Colonic mucosa (tissue), 4 donors: ENCODE data around the gene LRFN2. TPM values are rescaled to one million over a fixed set of nuclear protein-coding genes. Genes with fewer than 3 reads are reported as not detected.

Experiments used
- DNase-seq: peaks from one replicate; pipeline ENCODE4 v3.0.0-alpha.2; 2020
- H3K27ac ChIP-seq: fragments of 200-600 bp; one replicate; pipeline ENCODE4 v1.8.0; 2021
- H3K27me3 ChIP-seq: fragments of 200-600 bp; one replicate; pipeline ENCODE4 v1.8.0; 2021
- H3K36me3 ChIP-seq: fragments of 200-600 bp; one replicate; pipeline ENCODE4 v1.8.0; 2021
- H3K4me1 ChIP-seq: fragments of 200-600 bp; one replicate; pipeline ENCODE4 v1.8.0; 2021; ENCODE audit warnings: mild to moderate bottlenecking
- H3K4me3 ChIP-seq: fragments of 200-600 bp; one replicate; pipeline ENCODE4 v1.8.0; 2021
- H3K9ac ChIP-seq, 2 donors: one replicate each; pipeline ENCODE4 v1.7.0; 2013; ENCODE audit warnings: control low read depth in 2 of 2, low read depth in 2 of 2, low read length in 2 of 2
- H3K9me3 ChIP-seq: fragments of 200-600 bp; one replicate; pipeline ENCODE4 v1.8.0; 2021
- intact Hi-C: fragments of 100-400 bp; cut with DNase I; formaldehyde crosslinking; loops from one replicate; pipeline ENCODE4 v1.14.1; 2022
- total RNA-seq, 2 donors: library from RNA; stranded (reverse); fragmentation: NEBNext Ultra II Directional in 1 of 2; extraction: Animal tissue kit (Norgen Biotek cat#: 25700) in 1 of 2; gene quantifications; one replicate each; pipeline ENCODE4 v1.2.1, GENCODE V29; 2021
- TF ChIP-seq, protein P1 (sequence below): fragments of 200-600 bp; IDR thresholded peaks from one replicate; pipeline ENCODE4 v1.8.0; 2022; ENCODE audit warnings: antibody characterized with exemption, mild to moderate bottlenecking
- donor health status: healthy.
- donor health status: DM: no; HTN: no; CAD: no.
- donor health status: DM: no; HTN: no; CAD: no.

The LRFN2 gene
- total RNA-seq, 2 donors from 2014 or later: 0.21 to 0.22 TPM

GRCh38 chr6:40569162-40569910 lies 17.8 kb downstream of the LRFN2 start:
- H3K9me3 ChIP-seq: no peaks in the 10 kb centered on the region
- intact Hi-C loops: no loop called here
- no peaks in the 10 kb centered on the region for H3K27me3 ChIP-seq
- no peak overlapping the region for H3K4me3 ChIP-seq
- no peaks in the 10 kb centered on the region for H3K36me3 ChIP-seq
- no peak overlapping the region for H3K27ac ChIP-seq
- TF ChIP-seq, protein P1, sequence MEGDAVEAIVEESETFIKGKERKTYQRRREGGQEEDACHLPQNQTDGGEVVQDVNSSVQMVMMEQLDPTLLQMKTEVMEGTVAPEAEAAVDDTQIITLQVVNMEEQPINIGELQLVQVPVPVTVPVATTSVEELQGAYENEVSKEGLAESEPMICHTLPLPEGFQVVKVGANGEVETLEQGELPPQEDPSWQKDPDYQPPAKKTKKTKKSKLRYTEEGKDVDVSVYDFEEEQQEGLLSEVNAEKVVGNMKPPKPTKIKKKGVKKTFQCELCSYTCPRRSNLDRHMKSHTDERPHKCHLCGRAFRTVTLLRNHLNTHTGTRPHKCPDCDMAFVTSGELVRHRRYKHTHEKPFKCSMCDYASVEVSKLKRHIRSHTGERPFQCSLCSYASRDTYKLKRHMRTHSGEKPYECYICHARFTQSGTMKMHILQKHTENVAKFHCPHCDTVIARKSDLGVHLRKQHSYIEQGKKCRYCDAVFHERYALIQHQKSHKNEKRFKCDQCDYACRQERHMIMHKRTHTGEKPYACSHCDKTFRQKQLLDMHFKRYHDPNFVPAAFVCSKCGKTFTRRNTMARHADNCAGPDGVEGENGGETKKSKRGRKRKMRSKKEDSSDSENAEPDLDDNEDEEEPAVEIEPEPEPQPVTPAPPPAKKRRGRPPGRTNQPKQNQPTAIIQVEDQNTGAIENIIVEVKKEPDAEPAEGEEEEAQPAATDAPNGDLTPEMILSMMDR: no peak
- no peaks in the 10 kb centered on the region for H3K4me1 ChIP-seq
- no peak for DNase-seq
- no peak overlapping the region for H3K9ac ChIP-seq

GRCh38 chr6:40568062-40568708 lies 19.0 kb downstream of the LRFN2 start:
- Histone ChIP-seq H3K36me3 (no peaks in the 10 kb centered on the region), H3K4me1 (no peaks in the 10 kb centered on the region), H3K9ac (no peak overlapping the region), H3K27me3 (no peaks in the 10 kb centered on the region), H3K27ac (no peak overlapping the region), H3K9me3 (no peaks in the 10 kb centered on the region), H3K4me3 (no peak overlapping the region)
- intact Hi-C loops: no loop called here
- no peak for DNase-seq
- TF ChIP-seq, protein P1: no peak

DNA sequence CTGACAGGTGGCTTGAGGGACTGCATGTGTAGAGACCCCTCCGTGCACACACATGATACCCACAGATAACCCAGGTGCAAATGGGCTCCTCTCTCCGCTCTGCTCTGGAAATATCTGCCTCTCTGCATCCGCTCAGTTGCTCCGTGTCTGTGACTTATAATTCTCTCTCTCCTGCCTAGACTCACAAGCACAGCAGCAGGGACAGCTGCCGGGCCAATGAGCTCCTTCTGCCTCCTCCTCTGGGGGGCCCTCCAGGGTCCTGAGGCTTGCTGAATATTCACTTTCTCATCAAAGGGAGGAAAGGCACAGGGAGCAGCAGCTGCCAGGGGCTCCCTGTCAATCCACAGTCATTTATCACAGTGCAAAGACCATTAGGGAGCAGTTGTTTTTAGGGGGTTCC lies 24.1 kb downstream of the LRFN2 start:
- H3K27ac ChIP-seq: no peak overlapping the region
- no peaks in the 10 kb centered on the region for H3K9me3 ChIP-seq
- H3K4me3 ChIP-seq: no peak overlapping the region
- no peak overlapping the region for H3K9ac ChIP-seq
- H3K36me3 ChIP-seq: no peaks in the 10 kb centered on the region
- TF ChIP-seq, protein P1: no peak
- no peaks in the 10 kb centered on the region for H3K27me3 ChIP-seq
- H3K4me1 ChIP-seq: no peaks in the 10 kb centered on the region
- intact Hi-C loops: no loop called here
- DNase-seq: no peak

GRCh38 chr6:40559056-40559455 lies 28.1 kb downstream of the LRFN2 start:
- H3K4me1 ChIP-seq: no peaks in the 10 kb centered on the region
- H3K4me3 ChIP-seq: no peak overlapping the region
- H3K27me3 ChIP-seq: no peaks in the 10 kb centered on the region
- no peak for DNase-seq
- no peak overlapping the region for H3K9ac ChIP-seq
- no peaks in the 10 kb centered on the region for H3K36me3 ChIP-seq
- TF ChIP-seq, protein P1: no peak
- no peaks in the 10 kb centered on the region for H3K9me3 ChIP-seq
- intact Hi-C loops: no loop called here
- H3K27ac ChIP-seq: no peak overlapping the region

DNA sequence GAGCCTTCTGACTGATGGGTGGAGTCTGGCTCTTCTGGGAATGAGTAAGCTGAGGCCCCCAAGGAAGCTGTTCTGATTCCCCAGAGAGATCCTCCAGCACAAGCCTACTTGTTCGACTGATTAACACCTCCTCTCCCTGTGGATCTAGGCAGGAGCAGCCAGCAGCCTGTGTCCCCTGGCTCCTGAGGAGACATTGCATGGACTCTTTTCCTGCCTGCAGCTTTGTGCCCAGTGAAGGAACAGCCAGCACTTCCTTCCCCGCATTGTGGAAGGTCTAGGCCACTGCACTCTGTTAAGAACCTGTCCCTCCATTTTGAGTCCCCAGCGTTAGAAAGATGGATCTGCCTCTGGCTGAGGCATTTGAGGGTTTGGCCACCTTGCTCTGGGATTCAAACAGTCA lies 29.1 kb downstream of the LRFN2 start:
- intact Hi-C loops: no loop called here
- TF ChIP-seq, protein P1: no peak

More for the DNA sequence above, 29.1 kb downstream of the LRFN2 start:
- H3K9ac ChIP-seq: no peak overlapping the region
- no peaks in the 10 kb centered on the region for H3K27me3 ChIP-seq
- no peaks in the 10 kb centered on the region for H3K36me3 ChIP-seq
- H3K9me3 ChIP-seq: no peaks in the 10 kb centered on the region
- no peak overlapping the region for H3K27ac ChIP-seq
- no peak overlapping the region for H3K4me3 ChIP-seq
- DNase-seq: no peak
- H3K4me1 ChIP-seq: no peaks in the 10 kb centered on the region
